HL-60 (cell line): ENCODE data around the gene NMUR1.

Source experiments
- DNase-seq, 2 experiments: peaks; one replicate each; pipeline ENCODE4 v3.0.0-alpha.2; 2010 to 2020; ENCODE audit warnings: low read depth in 1 of 2, low spot score in 1 of 2
- H3K27ac ChIP-seq: fragments of 250-450 bp; sonication (Bioruptor Pico); replicated peaks from 2 replicates; pipeline ENCODE4 v1.5.1; 2020; ENCODE audit warnings: mild to moderate bottlenecking, moderate library complexity
- H3K27me3 ChIP-seq: fragments of 250-450 bp; sonication (Bioruptor Pico); 2 replicates; pipeline ENCODE4 v1.5.1; 2021; ENCODE audit warnings: mild to moderate bottlenecking, moderate library complexity; ENCODE audit not compliant: insufficient read depth, poor library complexity, severe bottlenecking
- H3K4me3 ChIP-seq: replicated peaks from 2 replicates; pipeline ENCODE4 v1.5.1; 2011; ENCODE audit warnings: mild to moderate bottlenecking, control low read depth, low read length; ENCODE audit not compliant: insufficient read depth
- GABPA ChIP-seq: IDR thresholded peaks from 2 replicates; pipeline ENCODE4 v1.6.1; 2012; ENCODE audit warnings: low read depth
- POLR2AphosphoS5 ChIP-seq: IDR thresholded peaks from 2 replicates; pipeline ENCODE4 v1.6.1; 2012; ENCODE audit warnings: low read depth
- SPI1 ChIP-seq: IDR thresholded peaks from 2 replicates; pipeline ENCODE4 v1.6.1; 2012; ENCODE audit warnings: low read depth, mild to moderate bottlenecking, borderline replicate concordance
- TF ChIP-seq, protein P1 (sequence below): IDR thresholded peaks from one replicate; pipeline ENCODE4 v1.5.1; 2011; ENCODE audit warnings: low read length, control low read depth, inconsistent platforms; ENCODE audit not compliant: insufficient read depth
- TF ChIP-seq, protein P2 (sequence below): IDR thresholded peaks from 2 replicates; pipeline ENCODE4 v1.6.1; 2012; ENCODE audit warnings: low read depth; ENCODE audit not compliant: insufficient replicate concordance

NMUR1 gene

GRCh38 chr2:231549446-231550239 is 19.4 kb upstream of the NMUR1 start:
- TF ChIP-seq, protein P1, sequence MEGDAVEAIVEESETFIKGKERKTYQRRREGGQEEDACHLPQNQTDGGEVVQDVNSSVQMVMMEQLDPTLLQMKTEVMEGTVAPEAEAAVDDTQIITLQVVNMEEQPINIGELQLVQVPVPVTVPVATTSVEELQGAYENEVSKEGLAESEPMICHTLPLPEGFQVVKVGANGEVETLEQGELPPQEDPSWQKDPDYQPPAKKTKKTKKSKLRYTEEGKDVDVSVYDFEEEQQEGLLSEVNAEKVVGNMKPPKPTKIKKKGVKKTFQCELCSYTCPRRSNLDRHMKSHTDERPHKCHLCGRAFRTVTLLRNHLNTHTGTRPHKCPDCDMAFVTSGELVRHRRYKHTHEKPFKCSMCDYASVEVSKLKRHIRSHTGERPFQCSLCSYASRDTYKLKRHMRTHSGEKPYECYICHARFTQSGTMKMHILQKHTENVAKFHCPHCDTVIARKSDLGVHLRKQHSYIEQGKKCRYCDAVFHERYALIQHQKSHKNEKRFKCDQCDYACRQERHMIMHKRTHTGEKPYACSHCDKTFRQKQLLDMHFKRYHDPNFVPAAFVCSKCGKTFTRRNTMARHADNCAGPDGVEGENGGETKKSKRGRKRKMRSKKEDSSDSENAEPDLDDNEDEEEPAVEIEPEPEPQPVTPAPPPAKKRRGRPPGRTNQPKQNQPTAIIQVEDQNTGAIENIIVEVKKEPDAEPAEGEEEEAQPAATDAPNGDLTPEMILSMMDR: no peak
- TF ChIP-seq, protein P2, sequence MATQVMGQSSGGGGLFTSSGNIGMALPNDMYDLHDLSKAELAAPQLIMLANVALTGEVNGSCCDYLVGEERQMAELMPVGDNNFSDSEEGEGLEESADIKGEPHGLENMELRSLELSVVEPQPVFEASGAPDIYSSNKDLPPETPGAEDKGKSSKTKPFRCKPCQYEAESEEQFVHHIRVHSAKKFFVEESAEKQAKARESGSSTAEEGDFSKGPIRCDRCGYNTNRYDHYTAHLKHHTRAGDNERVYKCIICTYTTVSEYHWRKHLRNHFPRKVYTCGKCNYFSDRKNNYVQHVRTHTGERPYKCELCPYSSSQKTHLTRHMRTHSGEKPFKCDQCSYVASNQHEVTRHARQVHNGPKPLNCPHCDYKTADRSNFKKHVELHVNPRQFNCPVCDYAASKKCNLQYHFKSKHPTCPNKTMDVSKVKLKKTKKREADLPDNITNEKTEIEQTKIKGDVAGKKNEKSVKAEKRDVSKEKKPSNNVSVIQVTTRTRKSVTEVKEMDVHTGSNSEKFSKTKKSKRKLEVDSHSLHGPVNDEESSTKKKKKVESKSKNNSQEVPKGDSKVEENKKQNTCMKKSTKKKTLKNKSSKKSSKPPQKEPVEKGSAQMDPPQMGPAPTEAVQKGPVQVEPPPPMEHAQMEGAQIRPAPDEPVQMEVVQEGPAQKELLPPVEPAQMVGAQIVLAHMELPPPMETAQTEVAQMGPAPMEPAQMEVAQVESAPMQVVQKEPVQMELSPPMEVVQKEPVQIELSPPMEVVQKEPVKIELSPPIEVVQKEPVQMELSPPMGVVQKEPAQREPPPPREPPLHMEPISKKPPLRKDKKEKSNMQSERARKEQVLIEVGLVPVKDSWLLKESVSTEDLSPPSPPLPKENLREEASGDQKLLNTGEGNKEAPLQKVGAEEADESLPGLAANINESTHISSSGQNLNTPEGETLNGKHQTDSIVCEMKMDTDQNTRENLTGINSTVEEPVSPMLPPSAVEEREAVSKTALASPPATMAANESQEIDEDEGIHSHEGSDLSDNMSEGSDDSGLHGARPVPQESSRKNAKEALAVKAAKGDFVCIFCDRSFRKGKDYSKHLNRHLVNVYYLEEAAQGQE: no peak
- TF ChIP-seq POLR2AphosphoS5 (no peak), SPI1 (no peak), GABPA (no peak)
- no peak overlapping the region for H3K4me3 ChIP-seq
- H3K27me3 ChIP-seq: no peaks in the 10 kb centered on the region
- no peak overlapping the region for H3K27ac ChIP-seq
- no peak for DNase-seq

DNA sequence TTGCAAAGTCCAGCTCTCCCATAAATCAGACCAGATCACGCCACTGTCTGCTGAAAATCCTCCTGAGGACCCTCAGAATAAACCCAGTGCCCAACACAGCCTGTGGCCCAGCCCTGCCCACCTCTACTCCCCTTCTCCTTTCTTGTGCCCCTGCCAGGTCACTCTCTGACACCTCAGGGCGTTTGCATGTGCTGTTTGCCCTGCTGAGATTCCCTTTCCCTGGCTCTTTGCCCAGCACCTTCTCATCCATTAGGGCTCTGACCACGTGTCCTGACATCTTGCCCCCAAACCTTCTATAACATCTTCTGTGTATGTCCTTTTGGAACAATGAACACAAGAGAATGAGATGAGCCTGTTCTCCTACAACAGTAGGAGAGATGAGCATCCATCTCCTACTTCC is 18.5 kb upstream of the NMUR1 start:
- DNase-seq: no peak
- TF ChIP-seq, protein P1: no peak
- TF ChIP-seq POLR2AphosphoS5: no peak
- TF ChIP-seq SPI1: no peak
- TF ChIP-seq, protein P2: no peak
- no peak for TF ChIP-seq GABPA
- Histone ChIP-seq H3K27ac (no peak overlapping the region), H3K27me3 (no peaks in the 10 kb centered on the region), H3K4me3 (no peak overlapping the region)

DNA sequence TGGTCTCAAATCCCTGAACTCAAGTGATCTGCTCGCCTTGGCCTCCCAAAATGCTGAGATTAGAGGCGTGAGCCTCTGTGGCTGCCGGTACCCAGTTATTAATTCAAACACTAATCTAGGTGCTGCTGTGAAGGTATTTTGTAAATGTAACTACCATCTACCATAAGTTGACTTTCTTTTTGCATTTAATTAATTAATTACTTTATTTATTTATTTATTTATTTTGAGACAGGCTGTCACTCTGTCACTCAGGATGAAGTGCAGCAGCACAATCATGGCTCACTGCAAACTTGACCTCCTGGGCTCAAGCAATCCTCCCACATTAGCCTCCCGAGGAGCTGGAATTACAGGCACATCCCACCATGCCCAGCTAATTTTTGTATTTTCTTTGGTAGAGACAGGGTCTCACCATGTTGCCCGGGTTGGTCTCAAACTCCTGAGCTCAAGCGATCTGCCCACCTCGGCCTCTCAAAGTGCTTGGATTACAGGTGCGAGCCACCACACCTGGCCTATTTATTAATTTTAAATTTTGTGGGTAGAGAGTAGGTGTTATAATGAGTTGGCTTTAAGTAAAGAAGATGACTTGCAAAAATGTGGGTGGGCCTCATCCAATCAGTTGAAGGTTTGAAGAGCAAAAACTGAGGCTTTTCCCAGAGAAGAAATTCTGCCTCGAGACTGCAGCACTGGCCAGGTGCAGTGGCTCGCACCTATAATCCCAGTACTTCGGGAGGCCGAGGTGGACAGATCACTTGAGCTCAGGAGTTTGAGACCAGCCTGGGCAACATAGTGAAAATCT is 17.3 kb upstream of the NMUR1 start:
- no peak overlapping the region for H3K27ac ChIP-seq
- TF ChIP-seq, protein P2: no peak
- TF ChIP-seq SPI1: no peak
- TF ChIP-seq POLR2AphosphoS5: no peak
- TF ChIP-seq, protein P1: no peak
- no peak for TF ChIP-seq GABPA
- H3K4me3 ChIP-seq: no peak overlapping the region
- DNase-seq: no peak
- H3K27me3 ChIP-seq: no peaks in the 10 kb centered on the region
